Thoracic aorta (tissue), 2 donors: ENCODE measurements around the gene ZBTB5. TPM values are rescaled to one million over a fixed set of nuclear protein-coding genes. Genes with fewer than 3 reads are reported as not detected.
"Not testable (repeated sequence)": the region's sequence is repeated elsewhere in the genome, so short reads cannot be mapped to it uniquely, and the experiment has no call there.

Experiments
- ATAC-seq: fragments of 150-250 bp; one replicate; pipeline ENCODE4 v1.8.0; 2017; ENCODE audit warnings: low read depth; ENCODE audit not compliant: insufficient number of reproducible peaks, low FRiP score
- DNase-seq: peaks from one replicate; pipeline ENCODE4 v3.0.0-alpha.2; 2020; ENCODE audit warnings: low spot score
- H3K27ac ChIP-seq, 2 donors: fragments of 200-600 bp; sonication (generic); 1 replicate in 1 of 2; 2 replicates in 1 of 2; pipeline ENCODE4 v1.5.1; 2016; ENCODE audit warnings: mild to moderate bottlenecking in 2 of 2, moderate library complexity in 2 of 2
- H3K27me3 ChIP-seq: fragments of 200-600 bp; sonication (generic); replicated peaks from 2 replicates; pipeline ENCODE4 v1.6.0; 2016; ENCODE audit warnings: mild to moderate bottlenecking; ENCODE audit not compliant: insufficient read depth
- H3K36me3 ChIP-seq: fragments of 200-600 bp; sonication (generic); one replicate; pipeline ENCODE4 v1.5.1; 2016
- H3K4me1 ChIP-seq, 2 donors: fragments of 200-600 bp; sonication (generic); 1 replicate in 1 of 2; 2 replicates in 1 of 2; pipeline versions ENCODE4 v1.5.1 to v1.6.0; 2016; ENCODE audit warnings: low read depth in 2 of 2, mild to moderate bottlenecking in 1 of 2; ENCODE audit not compliant: control insufficient read depth in 1 of 2
- H3K4me3 ChIP-seq: fragments of 200-600 bp; sonication (generic); 2 replicates; pipeline ENCODE4 v1.5.1; 2016; ENCODE audit warnings: mild to moderate bottlenecking
- H3K9me3 ChIP-seq: fragments of 200-600 bp; sonication (generic); 2 replicates; pipeline ENCODE4 v1.5.1; 2016
- CTCF ChIP-seq: fragments of 200-600 bp; sonication (generic); IDR thresholded peaks from one replicate; pipeline ENCODE4 v1.5.1; 2019; ENCODE audit warnings: antibody characterized with exemption
- total RNA-seq, 2 donors: library from RNA; depleted of rRNA; stranded (reverse); fragments of >200 nt; gene quantifications; one replicate each; pipeline versions ENCODE4 v1.1.0 to v1.2.3, GENCODE V29; 2016

ZBTB5 gene
- total RNA-seq, 2 donors from 2014 or later: 8.3 to 15.0 TPM

GRCh38 chr9:37398464-37399025, 66.7 kb downstream of the ZBTB5 start:
- no peak for ATAC-seq
- no peak for TF ChIP-seq CTCF

GRCh38 chr9:37397948-37398347, 67.3 kb downstream of the ZBTB5 start:
- H3K9me3 ChIP-seq, H3K27ac ChIP-seq, H3K27me3 ChIP-seq, H3K4me3 ChIP-seq, ATAC-seq, DNase-seq, H3K4me1 ChIP-seq, H3K36me3 ChIP-seq: not testable (repeated sequence)

More at GRCh38 chr9:37398464-37399025, 66.7 kb downstream of the ZBTB5 start:
- Histone ChIP-seq H3K27me3 (no peaks in the 10 kb centered on the region), H3K27ac (no peak overlapping the region), H3K4me3 (no peak overlapping the region), H3K4me1 (no peaks in the 10 kb centered on the region), H3K36me3 (no peaks in the 10 kb centered on the region), H3K9me3 (no peaks in the 10 kb centered on the region)
- no peak for DNase-seq

GRCh38 chr9:37395663-37396062, 69.6 kb downstream of the ZBTB5 start:
- ATAC-seq (no peak), DNase-seq (no peak)
- Histone ChIP-seq H3K4me1 (no peaks in the 10 kb centered on the region), H3K27ac (no peak overlapping the region), H3K27me3 (no peaks in the 10 kb centered on the region), H3K4me3 (no peak overlapping the region), H3K9me3 (no peaks in the 10 kb centered on the region), H3K36me3 (no peaks in the 10 kb centered on the region)
- TF ChIP-seq CTCF: no peak

- no peaks in the 10 kb centered on the region for H3K27me3 ChIP-seq
- no peaks in the 10 kb centered on the region for H3K9me3 ChIP-seq
- ATAC-seq (no peak), DNase-seq (no peak)
- no peak overlapping the region for H3K4me3 ChIP-seq
- H3K27ac ChIP-seq: no peak overlapping the region
- H3K36me3 ChIP-seq: no peaks in the 10 kb centered on the region
- no peak for TF ChIP-seq CTCF
- no peaks in the 10 kb centered on the region for H3K4me1 ChIP-seq
Measured at GRCh38 chr9:37395229-37395628, 70.0 kb downstream of the ZBTB5 start.

GRCh38 chr9:37392272-37392671, 73.0 kb downstream of the ZBTB5 start:
- H3K4me1 ChIP-seq: no peaks in the 10 kb centered on the region
- TF ChIP-seq CTCF: no peak
- H3K27me3 ChIP-seq: no peaks in the 10 kb centered on the region
- no peaks in the 10 kb centered on the region for H3K36me3 ChIP-seq
- ATAC-seq: no peak
- H3K4me3 ChIP-seq: no peak overlapping the region
- no peak overlapping the region for H3K27ac ChIP-seq
- no peak for DNase-seq
- H3K9me3 ChIP-seq: no peaks in the 10 kb centered on the region

- Histone ChIP-seq H3K36me3 (no peaks in the 10 kb centered on the region), H3K9me3 (no peaks in the 10 kb centered on the region), H3K27me3 (no peaks in the 10 kb centered on the region), H3K4me3 (no peak overlapping the region), H3K27ac (no peak overlapping the region), H3K4me1 (no peaks in the 10 kb centered on the region)
- DNase-seq (no peak), ATAC-seq (no peak)
- no peak for TF ChIP-seq CTCF
Measured at GRCh38 chr9:37390759-37391158, 74.5 kb downstream of the ZBTB5 start.
